ENCODE data around the gene CCDC102A.

DNA sequence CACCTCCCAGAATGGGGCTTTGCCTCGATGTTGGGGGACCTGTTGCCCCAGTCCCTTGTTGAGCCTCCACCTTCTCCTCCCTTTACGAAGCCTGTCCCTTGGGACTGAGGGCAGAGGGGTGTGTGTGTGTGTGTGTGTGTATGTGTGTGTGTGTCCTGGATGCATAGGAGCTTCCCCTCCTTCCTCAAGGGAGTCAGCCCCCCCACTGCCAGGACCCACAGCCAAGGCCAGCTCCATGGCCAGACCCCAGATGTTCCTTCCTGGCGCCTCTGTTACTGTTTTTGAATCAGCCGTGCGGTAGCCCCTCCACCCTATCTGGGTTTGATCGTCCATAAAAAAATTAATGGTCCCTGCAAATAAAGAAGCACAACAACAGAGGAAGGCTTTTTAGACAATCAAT lies 32.4 kb downstream of the CCDC102A start:
- TF ChIP-seq, protein P1, sequence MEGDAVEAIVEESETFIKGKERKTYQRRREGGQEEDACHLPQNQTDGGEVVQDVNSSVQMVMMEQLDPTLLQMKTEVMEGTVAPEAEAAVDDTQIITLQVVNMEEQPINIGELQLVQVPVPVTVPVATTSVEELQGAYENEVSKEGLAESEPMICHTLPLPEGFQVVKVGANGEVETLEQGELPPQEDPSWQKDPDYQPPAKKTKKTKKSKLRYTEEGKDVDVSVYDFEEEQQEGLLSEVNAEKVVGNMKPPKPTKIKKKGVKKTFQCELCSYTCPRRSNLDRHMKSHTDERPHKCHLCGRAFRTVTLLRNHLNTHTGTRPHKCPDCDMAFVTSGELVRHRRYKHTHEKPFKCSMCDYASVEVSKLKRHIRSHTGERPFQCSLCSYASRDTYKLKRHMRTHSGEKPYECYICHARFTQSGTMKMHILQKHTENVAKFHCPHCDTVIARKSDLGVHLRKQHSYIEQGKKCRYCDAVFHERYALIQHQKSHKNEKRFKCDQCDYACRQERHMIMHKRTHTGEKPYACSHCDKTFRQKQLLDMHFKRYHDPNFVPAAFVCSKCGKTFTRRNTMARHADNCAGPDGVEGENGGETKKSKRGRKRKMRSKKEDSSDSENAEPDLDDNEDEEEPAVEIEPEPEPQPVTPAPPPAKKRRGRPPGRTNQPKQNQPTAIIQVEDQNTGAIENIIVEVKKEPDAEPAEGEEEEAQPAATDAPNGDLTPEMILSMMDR (IDR thresholded peaks at IDR 0.05): no peak
- TF ChIP-seq POLR2A (IDR thresholded peaks at IDR 0.05): no peak

Data from thyroid gland (tissue), 4 donors.